ENCODE results near the gene POU3F3. TPM values are rescaled to one million over a fixed set of nuclear protein-coding genes. Genes with fewer than 3 reads are reported as not detected.

Gene POU3F3
- total RNA-seq, 1 donor, result not detected

- no peak for DNase-seq (ENCODE audit: low read depth)
- H3K4me3 ChIP-seq (ENCODE audit: low read depth, low read length), result no peak overlapping the region
- no peak for TF ChIP-seq CTCF (IDR thresholded peaks at IDR 0.05; ENCODE audit: insufficient read depth, low read depth, low read length)
Measured at GRCh38 chr2:104880076-104880475, 26.2 kb downstream of the POU3F3 start.

- no peak for TF ChIP-seq CTCF (IDR thresholded peaks at IDR 0.05; ENCODE audit: insufficient read depth, low read depth, low read length)
- no peak overlapping the region for H3K4me3 ChIP-seq (ENCODE audit: low read depth, low read length)
- DNase-seq (ENCODE audit: low read depth), result no peak
Measured at GRCh38 chr2:104883357-104883756, 29.4 kb downstream of the POU3F3 start.

DNA sequence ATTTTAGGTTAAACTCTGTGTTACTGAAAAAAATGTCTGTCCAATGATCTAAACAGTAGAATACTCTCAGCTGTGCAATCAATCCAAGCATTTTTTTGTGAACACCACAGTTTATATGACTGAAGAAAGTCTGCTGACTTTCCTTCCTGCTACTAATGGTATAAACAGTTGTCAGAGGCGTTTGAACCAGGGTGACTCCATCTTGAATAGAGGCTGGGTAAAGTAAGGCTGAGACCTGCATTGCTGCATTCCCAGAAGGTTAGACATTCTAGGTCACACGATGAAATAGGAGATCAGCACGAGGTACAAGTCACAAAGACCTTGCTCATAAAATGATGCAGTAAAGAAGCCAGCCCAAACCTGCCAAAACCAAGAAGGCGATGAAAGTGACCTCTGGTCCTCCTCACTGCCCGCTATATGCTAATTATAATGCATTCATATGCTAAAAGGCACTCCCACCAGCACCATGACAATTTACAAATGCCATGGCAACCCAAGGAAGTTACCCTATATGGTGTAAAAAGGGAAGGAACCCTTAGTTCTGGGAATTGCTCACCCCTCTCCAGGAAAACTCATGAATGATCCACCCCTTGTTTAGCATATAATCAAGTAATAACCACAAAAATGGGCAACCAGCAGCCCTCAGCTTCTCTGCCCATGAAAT, 31.3 kb downstream of the POU3F3 start:
- no peak overlapping the region for H3K4me3 ChIP-seq (ENCODE audit: low read depth, low read length)
- DNase-seq (ENCODE audit: low read depth), result no peak
- TF ChIP-seq CTCF (IDR thresholded peaks at IDR 0.05; ENCODE audit: insufficient read depth, low read depth, low read length), result no peak

DNA sequence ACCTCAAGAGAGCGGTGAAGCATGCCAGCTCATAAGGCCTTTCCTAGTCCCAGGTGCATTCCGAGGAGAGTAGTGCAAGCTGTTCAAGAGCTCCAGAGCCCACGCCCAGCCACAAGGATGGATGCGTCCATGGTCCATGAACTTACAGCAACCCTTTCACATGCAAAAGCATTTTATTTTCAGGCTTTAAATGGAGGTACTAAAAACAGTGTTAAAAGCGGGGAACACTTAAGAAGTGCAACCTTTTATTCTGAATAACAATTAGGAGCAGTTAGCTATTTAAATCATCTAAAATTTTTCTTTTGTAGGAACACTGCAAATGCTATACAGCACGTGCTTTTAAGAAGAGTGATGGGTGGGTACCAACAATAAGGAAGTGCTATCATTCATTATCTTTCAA, 33.8 kb downstream of the POU3F3 start:
- no peak for TF ChIP-seq CTCF (IDR thresholded peaks at IDR 0.05; ENCODE audit: insufficient read depth, low read depth, low read length)

DNA sequence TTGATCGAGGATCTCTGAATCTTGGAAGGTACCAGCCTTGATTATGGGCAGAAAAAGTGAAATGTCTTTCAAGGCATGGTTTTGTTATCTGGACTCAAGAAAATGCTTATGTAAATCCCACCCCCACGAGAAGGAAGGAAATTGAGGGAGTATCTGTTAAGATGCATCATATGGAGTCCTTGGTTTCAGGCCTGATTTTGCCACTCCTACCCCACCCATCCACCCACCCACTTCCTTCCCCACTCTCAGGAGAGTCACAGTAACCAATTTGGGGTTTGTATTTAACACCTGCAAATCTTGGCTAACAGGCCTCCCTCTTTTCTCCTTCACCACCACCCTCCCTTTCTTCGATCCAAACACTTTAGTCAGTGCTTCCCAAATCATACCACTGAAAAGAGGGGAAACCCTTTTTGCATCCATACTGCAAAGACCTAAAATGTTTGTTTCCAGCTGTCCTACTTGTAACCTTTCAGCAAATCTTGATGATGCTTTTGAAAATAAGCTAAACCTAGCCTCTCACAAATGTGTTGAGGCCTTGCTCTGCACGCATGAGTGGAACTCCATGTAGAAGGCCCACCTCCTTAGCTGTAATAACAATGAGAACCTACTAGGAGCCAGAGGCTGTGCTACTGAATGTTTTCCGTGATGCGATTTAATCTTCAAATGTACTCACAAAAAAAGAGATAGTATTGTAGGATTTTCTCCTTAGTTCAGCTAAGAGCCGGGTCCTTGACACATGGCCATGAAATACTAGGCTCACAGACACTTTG, 34.8 kb downstream of the POU3F3 start:
- no peak overlapping the region for H3K4me3 ChIP-seq (ENCODE audit: low read depth, low read length)
- no peak for DNase-seq (ENCODE audit: low read depth)
- no peak for TF ChIP-seq CTCF (IDR thresholded peaks at IDR 0.05; ENCODE audit: insufficient read depth, low read depth, low read length)

More for the DNA sequence above, 33.8 kb downstream of the POU3F3 start:
- no peak overlapping the region for H3K4me3 ChIP-seq (ENCODE audit: low read depth, low read length)
- DNase-seq (ENCODE audit: low read depth), result no peak

GRCh38 chr2:104889291-104889959, 35.5 kb downstream of the POU3F3 start:
- no peak for TF ChIP-seq CTCF (IDR thresholded peaks at IDR 0.05; ENCODE audit: insufficient read depth, low read depth, low read length)
- DNase-seq (ENCODE audit: low read depth), result no peak
- no peak overlapping the region for H3K4me3 ChIP-seq (ENCODE audit: low read depth, low read length)
